Measurements from ENCODE around the gene CRHR2.

The CRHR2 gene

DNA sequence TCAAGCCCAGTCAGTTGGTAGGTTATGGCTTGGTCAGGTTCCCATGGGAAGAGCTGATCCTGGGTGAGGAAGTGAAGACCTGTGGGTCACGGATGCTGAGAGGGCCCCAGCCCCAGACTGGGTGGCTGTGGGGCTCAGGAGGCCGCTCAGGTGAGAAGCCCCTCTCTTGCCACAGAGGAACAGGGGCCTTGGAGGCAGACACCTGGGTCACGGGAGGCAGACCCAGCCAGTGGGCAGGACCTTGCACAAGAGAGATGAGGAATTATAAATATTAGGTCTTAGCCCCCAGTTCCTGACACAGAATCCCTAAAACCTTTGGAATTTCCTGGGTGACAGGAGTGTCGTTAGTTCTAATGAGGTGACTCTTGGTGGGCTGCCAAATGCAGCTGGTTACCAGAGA is 10.6 kb upstream of the CRHR2 start:
- H3K4me3 ChIP-seq (ENCODE audit: low read depth, low read length) = no peak overlapping the region
- H3K27ac ChIP-seq (ENCODE audit: extremely low read depth, low read depth, low read length) = no peak overlapping the region
- no peak for TF ChIP-seq ZBTB48 (tag by site-specific recombination; IDR thresholded peaks at IDR 0.05)
- TF ChIP-seq ZSCAN30 (tag by site-specific recombination; IDR thresholded peaks at IDR 0.05) = no peak
- TF ChIP-seq ZBTB49 (tag by site-specific recombination; IDR thresholded peaks at IDR 0.05; ENCODE audit: low read depth) = no peak
- TF ChIP-seq TRIM28 (IDR thresholded peaks at IDR 0.05; ENCODE audit: borderline replicate concordance, low read length) = no peak
- POLR2A ChIA-PET = no interaction called here
- H3K36me3 ChIP-seq (ENCODE audit: control insufficient read depth in 2 of 2, insufficient read depth in 1 of 2, low read length in 2 of 2) = no peaks in the 10 kb centered on the region
- CTCF ChIA-PET = interaction anchor here (0.8 to 1.6 kb wide), 2 partner anchors 9 to 10 kb away, joined by 4 read pairs; no protein-coding TSS in a partner anchor
- H3K9me3 ChIP-seq (ENCODE audit: control insufficient read depth, insufficient read depth, low read depth, low read length) = no peaks in the 10 kb centered on the region
- H3K4me1 ChIP-seq (ENCODE audit: control insufficient read depth, insufficient read depth, low read length) = no peaks in the 10 kb centered on the region

- ChIA-PET CTCF (interaction anchor here (0.8 to 1.6 kb wide), 2 partner anchors 9 to 10 kb away, joined by 4 read pairs; no protein-coding TSS in a partner anchor), POLR2A (no interaction called here)
- no peak overlapping the region for H3K27ac ChIP-seq (ENCODE audit: extremely low read depth, low read depth, low read length)
- no peaks in the 10 kb centered on the region for H3K4me1 ChIP-seq (ENCODE audit: control insufficient read depth, insufficient read depth, low read length)
- no peaks in the 10 kb centered on the region for H3K36me3 ChIP-seq (ENCODE audit: control insufficient read depth in 2 of 2, insufficient read depth in 1 of 2, low read length in 2 of 2)
- no peak overlapping the region for H3K4me3 ChIP-seq (ENCODE audit: low read depth, low read length)
- H3K9me3 ChIP-seq (ENCODE audit: control insufficient read depth, insufficient read depth, low read depth, low read length) = no peaks in the 10 kb centered on the region
- TF ChIP-seq, protein P1, sequence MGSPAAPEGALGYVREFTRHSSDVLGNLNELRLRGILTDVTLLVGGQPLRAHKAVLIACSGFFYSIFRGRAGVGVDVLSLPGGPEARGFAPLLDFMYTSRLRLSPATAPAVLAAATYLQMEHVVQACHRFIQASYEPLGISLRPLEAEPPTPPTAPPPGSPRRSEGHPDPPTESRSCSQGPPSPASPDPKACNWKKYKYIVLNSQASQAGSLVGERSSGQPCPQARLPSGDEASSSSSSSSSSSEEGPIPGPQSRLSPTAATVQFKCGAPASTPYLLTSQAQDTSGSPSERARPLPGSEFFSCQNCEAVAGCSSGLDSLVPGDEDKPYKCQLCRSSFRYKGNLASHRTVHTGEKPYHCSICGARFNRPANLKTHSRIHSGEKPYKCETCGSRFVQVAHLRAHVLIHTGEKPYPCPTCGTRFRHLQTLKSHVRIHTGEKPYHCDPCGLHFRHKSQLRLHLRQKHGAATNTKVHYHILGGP (tag by site-specific recombination; IDR thresholded peaks at IDR 0.05) = no peak
- TF ChIP-seq ZIC2 (tag by site-specific recombination; IDR thresholded peaks at IDR 0.05) (no peak), KLF16 (tag by site-specific recombination; IDR thresholded peaks at IDR 0.05) (no peak), GLI2 (tag by site-specific recombination; IDR thresholded peaks at IDR 0.05; ENCODE audit: borderline replicate concordance, low read depth) (no peak), TCF7L2 (IDR thresholded peaks at IDR 0.05; ENCODE audit: borderline replicate concordance, low read depth, low read length) (no peak), ZNF555 (tag by site-specific recombination; conservative IDR thresholded peaks at IDR 0.05) (no peak), SP2 (tag by site-specific recombination; IDR thresholded peaks at IDR 0.05) (no peak), ZNF350 (tag by site-specific recombination; IDR thresholded peaks at IDR 0.05) (no peak), ZNF561 (tag by site-specific recombination; IDR thresholded peaks at IDR 0.05; ENCODE audit: borderline replicate concordance) (no peak), ZNF274 (IDR thresholded peaks at IDR 0.05; ENCODE audit: low read length) (no peak), ZNF274 (tag by site-specific recombination; IDR thresholded peaks at IDR 0.05; ENCODE audit: borderline replicate concordance) (no peak), PRDM1 (tag by site-specific recombination; IDR thresholded peaks at IDR 0.05) (no peak), WT1 (tag by site-specific recombination; IDR thresholded peaks at IDR 0.05) (no peak)
These were observed 10.2 kb upstream of the CRHR2 start for GRCh38 chr7:30692438-30692837.

- Histone ChIP-seq H3K4me3 (ENCODE audit: low read depth, low read length) (no peak overlapping the region), H3K4me1 (ENCODE audit: control insufficient read depth, insufficient read depth, low read length) (no peaks in the 10 kb centered on the region), H3K27ac (ENCODE audit: extremely low read depth, low read depth, low read length) (no peak overlapping the region), H3K9me3 (ENCODE audit: control insufficient read depth, insufficient read depth, low read depth, low read length) (no peaks in the 10 kb centered on the region), H3K36me3 (ENCODE audit: control insufficient read depth in 2 of 2, insufficient read depth in 1 of 2, low read length in 2 of 2) (no peaks in the 10 kb centered on the region)
- POLR2A ChIA-PET = no interaction called here
- TF ChIP-seq PRDM4 (tag by site-specific recombination; IDR thresholded peaks at IDR 0.05) (no peak), WT1 (tag by site-specific recombination; IDR thresholded peaks at IDR 0.05) (no peak), ZSCAN23 (tag by site-specific recombination; IDR thresholded peaks at IDR 0.05) (no peak), ZFP3 (tag by site-specific recombination; IDR thresholded peaks at IDR 0.05; ENCODE audit: low read depth) (peak; percentile 87)
- CTCF ChIA-PET = interaction anchor here (0.5 kb wide), 1 partner anchor 12 kb away, joined by 3 read pairs; no protein-coding TSS in a partner anchor
These were observed 7.8 kb upstream of the CRHR2 start for GRCh38 chr7:30690011-30690410.

All from HEK293 (cell line).